ENCODE data around the gene APOBEC3F. TPM values are rescaled to one million over a fixed set of nuclear protein-coding genes. Genes with fewer than 3 reads are reported as not detected.
"Not testable (repeated sequence)": the region's sequence is repeated elsewhere in the genome, so short reads cannot be mapped to it uniquely, and the experiment has no call there.

APOBEC3F gene
- total RNA-seq, 6 experiments from 2014 or later = 2.0 to 6.6 (median 4.5) TPM

DNA sequence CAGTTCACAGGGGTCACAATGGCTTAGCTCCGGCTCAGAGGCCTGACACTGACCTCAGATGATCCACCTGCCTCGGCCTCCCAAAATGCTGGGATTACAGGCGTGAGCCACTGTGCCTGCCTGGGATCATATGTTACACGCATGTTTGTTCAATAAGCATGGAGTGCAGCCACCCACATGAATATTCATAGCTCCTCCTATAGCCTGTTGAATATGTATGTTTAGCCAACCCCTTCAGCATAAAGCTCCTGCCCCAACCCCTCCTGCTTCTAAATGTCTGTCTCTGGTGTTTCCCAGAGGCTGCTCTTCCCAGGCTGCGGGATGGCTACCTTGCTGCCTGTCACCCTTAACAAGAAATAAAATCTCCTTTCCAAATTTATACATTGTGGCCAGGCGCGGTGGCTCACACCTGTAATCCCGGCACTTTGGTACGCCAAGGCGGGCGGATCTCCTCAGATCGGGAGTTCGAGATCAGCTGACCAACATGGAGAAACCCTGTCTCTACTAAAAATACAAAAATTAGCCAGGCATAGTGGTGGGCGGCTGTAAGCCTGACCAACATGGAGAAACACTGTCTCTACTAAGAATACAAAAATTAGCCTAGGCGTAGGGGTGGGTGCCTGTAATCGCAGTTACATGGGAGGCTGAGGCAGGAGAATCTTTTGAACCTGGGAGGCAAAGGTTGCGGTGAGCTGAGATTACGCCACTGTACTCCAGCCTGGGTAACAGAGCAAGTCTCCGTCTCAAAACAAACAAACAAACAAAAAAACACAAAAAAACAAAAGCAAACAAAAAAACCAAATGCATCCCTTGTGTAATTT lies 1.1 kb upstream of the APOBEC3F start:
- Histone ChIP-seq H3K4me3 (no peak overlapping the region), H3K27me3 (no peaks in the 10 kb centered on the region), H3K9me3 (no peaks in the 10 kb centered on the region), H3K27ac (no peak overlapping the region), H3K4me1 (peaks cover 0 to 9% (median 0%) of the 10 kb centered on the region in 4 donors), H3K36me3 (no peaks in the 10 kb centered on the region)
- TF ChIP-seq, protein P1, sequence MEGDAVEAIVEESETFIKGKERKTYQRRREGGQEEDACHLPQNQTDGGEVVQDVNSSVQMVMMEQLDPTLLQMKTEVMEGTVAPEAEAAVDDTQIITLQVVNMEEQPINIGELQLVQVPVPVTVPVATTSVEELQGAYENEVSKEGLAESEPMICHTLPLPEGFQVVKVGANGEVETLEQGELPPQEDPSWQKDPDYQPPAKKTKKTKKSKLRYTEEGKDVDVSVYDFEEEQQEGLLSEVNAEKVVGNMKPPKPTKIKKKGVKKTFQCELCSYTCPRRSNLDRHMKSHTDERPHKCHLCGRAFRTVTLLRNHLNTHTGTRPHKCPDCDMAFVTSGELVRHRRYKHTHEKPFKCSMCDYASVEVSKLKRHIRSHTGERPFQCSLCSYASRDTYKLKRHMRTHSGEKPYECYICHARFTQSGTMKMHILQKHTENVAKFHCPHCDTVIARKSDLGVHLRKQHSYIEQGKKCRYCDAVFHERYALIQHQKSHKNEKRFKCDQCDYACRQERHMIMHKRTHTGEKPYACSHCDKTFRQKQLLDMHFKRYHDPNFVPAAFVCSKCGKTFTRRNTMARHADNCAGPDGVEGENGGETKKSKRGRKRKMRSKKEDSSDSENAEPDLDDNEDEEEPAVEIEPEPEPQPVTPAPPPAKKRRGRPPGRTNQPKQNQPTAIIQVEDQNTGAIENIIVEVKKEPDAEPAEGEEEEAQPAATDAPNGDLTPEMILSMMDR (IDR thresholded peaks at IDR 0.05) = no peak
- no peak for TF ChIP-seq POLR2A (IDR thresholded peaks at IDR 0.05)
- intact Hi-C loops (cut with DNase I) = no loop called here
- ATAC-seq (no peak), DNase-seq (no peak)
- 86% methylated on average over 16 of the region's 19 CpGs for WGBS (ENCODE audit: insufficient coverage, low coverage, low lambda C conversion rate, missing lambda C conversion rate)

DNA sequence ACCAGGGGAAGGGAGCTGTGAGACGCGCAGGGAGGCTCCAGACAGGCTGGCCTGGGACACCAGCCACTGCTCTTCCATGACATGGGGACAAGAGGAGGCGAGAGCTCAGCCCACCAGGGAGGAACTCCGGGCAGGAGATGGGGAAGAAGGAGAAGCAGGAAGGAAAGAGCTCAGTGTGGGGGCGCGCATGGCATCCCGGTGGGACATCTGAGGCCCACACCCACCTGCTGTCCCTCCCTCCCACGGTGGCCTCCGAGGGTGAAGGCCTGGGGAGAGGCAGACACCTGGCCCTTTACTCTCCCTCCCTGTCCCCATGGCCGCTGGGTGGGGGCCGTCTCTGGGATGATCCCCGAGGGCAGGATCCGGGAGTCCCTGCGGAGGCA lies 518 bp upstream of the APOBEC3F start:
- intact Hi-C loops (cut with DNase I); H3K4me1 ChIP-seq; H3K9me3 ChIP-seq; DNase-seq; H3K27me3 ChIP-seq; H3K36me3 ChIP-seq: not testable (repeated sequence)
- Histone ChIP-seq H3K27ac (peak overlapping the region in 1 of 3 donors; percentile 61), H3K4me3 (peak overlapping the region; percentile 60 to 63 (median 61))
- ATAC-seq = peak in 1 of 4 donors; percentile 3
- WGBS (ENCODE audit: insufficient coverage, low coverage, low lambda C conversion rate, missing lambda C conversion rate) = 22% methylated on average over 7 of the region's 14 CpGs

DNA sequence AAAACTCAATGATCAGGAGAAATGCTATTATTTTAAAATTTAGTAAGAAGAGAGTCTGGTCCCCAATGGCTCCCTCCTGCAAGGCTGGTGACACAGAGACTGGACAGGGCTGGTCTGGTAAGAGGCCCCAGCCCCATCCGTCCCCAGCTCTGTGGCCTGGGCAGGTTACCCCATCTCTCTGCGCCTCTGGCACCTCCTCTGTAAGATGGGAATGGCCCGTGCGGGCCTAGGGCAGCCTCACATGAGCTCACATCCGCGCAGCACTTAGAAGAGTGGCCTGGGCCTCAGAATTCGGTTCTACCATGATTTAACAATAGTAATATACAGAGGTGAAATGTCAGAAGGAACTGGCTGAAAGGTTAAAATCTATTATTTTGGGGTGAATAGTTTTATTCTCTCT lies 1.2 kb downstream of the APOBEC3F start:
- TF ChIP-seq, protein P1 (IDR thresholded peaks at IDR 0.05) = no peak
- no peak for TF ChIP-seq POLR2A (IDR thresholded peaks at IDR 0.05)
- intact Hi-C loops (cut with DNase I) = no loop called here
- Histone ChIP-seq H3K4me3 (no peak overlapping the region), H3K27me3 (no peaks in the 10 kb centered on the region), H3K9me3 (no peaks in the 10 kb centered on the region), H3K36me3 (no peaks in the 10 kb centered on the region), H3K4me1 (peaks cover 0 to 9% (median 0%) of the 10 kb centered on the region in 4 donors), H3K27ac (no peak overlapping the region)
- DNase-seq (no peak), ATAC-seq (no peak)
- 93% methylated on average over 5 of the region's 7 CpGs for WGBS (ENCODE audit: insufficient coverage, low coverage, low lambda C conversion rate, missing lambda C conversion rate)

DNA sequence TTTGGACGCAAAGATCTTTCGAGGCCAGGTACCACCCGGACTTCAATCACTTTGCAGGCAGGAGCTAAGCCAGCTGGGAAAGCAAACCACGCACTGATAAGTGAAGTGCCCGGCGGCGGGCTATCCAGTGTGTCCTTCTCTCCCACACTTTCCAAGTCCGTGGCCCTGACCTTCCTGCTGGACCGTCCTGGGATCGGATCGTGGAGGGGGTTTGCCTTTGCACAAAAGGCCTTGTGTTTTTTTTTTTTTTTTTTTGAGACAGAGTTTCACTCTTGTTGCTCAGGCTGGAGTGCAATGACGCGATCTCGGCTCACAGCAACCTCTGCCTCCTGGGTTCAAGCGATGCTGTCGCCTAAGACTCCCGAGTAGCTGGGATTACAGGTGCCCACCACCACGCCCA lies 2.4 kb downstream of the APOBEC3F start:
- H3K27me3 ChIP-seq; intact Hi-C loops (cut with DNase I); H3K4me1 ChIP-seq; DNase-seq; H3K27ac ChIP-seq; H3K9me3 ChIP-seq; ATAC-seq; H3K4me3 ChIP-seq; H3K36me3 ChIP-seq: not testable (repeated sequence)
- 90% methylated on average over 10 of the region's 18 CpGs for WGBS (ENCODE audit: insufficient coverage, low coverage, low lambda C conversion rate, missing lambda C conversion rate)

DNA sequence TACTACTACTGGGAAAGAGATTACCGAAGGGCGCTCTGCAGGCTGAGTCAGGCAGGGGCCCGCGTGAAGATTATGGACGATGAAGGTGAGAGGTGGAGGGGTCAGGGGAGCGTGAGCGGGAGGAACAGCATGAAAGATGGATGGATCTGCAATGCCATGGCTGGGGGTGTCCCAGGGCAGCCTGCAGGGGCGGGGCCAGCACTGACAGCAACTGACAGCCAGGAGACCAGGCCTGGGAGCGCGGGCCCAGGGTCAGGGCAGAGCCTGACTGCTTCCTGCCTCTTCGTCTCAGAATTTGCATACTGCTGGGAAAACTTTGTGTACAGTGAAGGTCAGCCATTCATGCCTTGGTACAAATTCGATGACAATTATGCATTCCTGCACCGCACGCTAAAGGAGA lies 4.5 kb downstream of the APOBEC3F start:
- H3K27ac ChIP-seq; DNase-seq; H3K36me3 ChIP-seq; ATAC-seq; H3K27me3 ChIP-seq; H3K4me3 ChIP-seq; H3K9me3 ChIP-seq; intact Hi-C loops (cut with DNase I); H3K4me1 ChIP-seq: not testable (repeated sequence)
- 79% methylated on average over 5 of the region's 14 CpGs for whole genome bisulfite sequencing (ENCODE audit: insufficient coverage, low coverage, low lambda C conversion rate, missing lambda C conversion rate)

DNA sequence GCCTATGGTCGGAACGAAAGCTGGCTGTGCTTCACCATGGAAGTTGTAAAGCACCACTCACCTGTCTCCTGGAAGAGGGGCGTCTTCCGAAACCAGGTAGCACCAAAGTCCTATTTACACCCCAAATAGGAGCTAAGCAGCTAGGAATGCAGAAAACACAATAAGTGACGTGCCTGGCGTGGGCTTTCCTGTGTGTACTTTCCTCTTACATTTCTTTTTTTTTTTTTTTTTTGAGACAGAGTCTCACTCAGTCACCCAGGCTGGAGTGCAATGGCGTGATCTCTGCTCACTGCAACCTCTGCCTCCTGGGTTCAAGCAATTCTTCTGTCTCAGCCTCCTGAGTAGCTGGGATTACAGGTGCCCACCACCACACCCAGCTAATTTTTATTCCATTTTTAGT lies 8.8 kb downstream of the APOBEC3F start:
- 89% methylated on average over 4 of the region's 7 CpGs for WGBS (ENCODE audit: insufficient coverage, low coverage, low lambda C conversion rate, missing lambda C conversion rate)

DNA sequence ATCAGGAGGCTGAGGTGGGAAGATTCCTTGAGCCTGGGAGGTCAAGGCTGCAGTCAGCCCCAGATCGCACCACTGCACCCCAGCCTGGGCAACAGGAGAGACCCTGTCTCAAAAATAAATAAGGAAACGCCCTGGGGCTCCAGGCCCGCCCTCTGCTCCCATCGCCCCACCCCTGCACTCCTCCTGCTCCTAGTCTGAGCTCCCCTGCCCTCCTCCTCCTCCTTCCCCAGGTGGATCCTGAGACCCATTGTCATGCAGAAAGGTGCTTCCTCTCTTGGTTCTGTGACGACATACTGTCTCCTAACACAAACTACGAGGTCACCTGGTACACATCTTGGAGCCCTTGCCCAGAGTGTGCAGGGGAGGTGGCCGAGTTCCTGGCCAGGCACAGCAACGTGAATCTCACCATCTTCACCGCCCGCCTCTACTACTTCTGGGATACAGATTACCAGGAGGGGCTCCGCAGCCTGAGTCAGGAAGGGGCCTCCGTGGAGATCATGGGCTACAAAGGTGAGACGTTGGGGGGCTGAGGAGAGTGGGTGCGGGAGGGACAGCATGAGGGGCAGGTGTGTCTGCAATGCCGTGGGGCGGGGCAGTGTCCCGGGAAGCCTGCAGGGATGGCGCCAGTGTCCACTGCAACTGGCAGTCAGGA lies 11.3 kb downstream of the APOBEC3F start:
- H3K27me3 ChIP-seq; ATAC-seq; H3K4me1 ChIP-seq; intact Hi-C loops (cut with DNase I); DNase-seq; H3K9me3 ChIP-seq; H3K36me3 ChIP-seq; H3K4me3 ChIP-seq; H3K27ac ChIP-seq: not testable (repeated sequence)
- WGBS (ENCODE audit: insufficient coverage, low coverage, low lambda C conversion rate, missing lambda C conversion rate) = 80% methylated on average over 1 of the region's 18 CpGs

More for the DNA sequence above, 8.8 kb downstream of the APOBEC3F start:
- ATAC-seq; H3K27ac ChIP-seq; intact Hi-C loops (cut with DNase I); H3K9me3 ChIP-seq; DNase-seq; H3K4me3 ChIP-seq; H3K36me3 ChIP-seq; H3K27me3 ChIP-seq; H3K4me1 ChIP-seq: not testable (repeated sequence)

Measured in right lobe of liver (tissue), 6 donors.